H1 (cell line): Measurements from ENCODE around the gene LPP. TPM values are rescaled to one million over a fixed set of nuclear protein-coding genes. Genes with fewer than 3 reads are reported as not detected.

ENCODE experiments used
- CTCF ChIA-PET: fragments of 300-600 bp; sonication (Branson Sonifier 250); formaldehyde crosslinking; loops from one replicate; lab custom pipeline; 2021; ENCODE audit not compliant: partially characterized antibody; lab: Charles Lee
- POLR2A ChIA-PET: fragments of 300-600 bp; sonication (Branson Sonifier 250); formaldehyde crosslinking; loops from one replicate; lab custom pipeline; 2021; ENCODE audit warnings: inconsistent platforms; ENCODE audit not compliant: partially characterized antibody; lab: Charles Lee
- DNase-seq, 2 experiments: peaks; one replicate each; pipeline versions ENCODE4 v3.0.0 to v3.0.0-alpha.2; 2010 to 2022; ENCODE audit warnings: low spot score in 2 of 2, low read depth in 1 of 2, mixed read lengths in 1 of 2
- FAIRE-seq: peaks from 2 replicates; lab custom pipeline; 2011; peaks lifted over from hg19 to GRCh38; lab: Jason Lieb, UNC
- H2AFZ ChIP-seq: 2 replicates; pipeline ENCODE4 v1.8.1; 2012; ENCODE audit warnings: low read length, inconsistent platforms
- H2AK5ac ChIP-seq: 2 replicates; pipeline ENCODE4 v1.6.1; 2013; ENCODE audit warnings: low read depth, low read length
- H2BK120ac ChIP-seq: replicated peaks from 2 replicates; pipeline ENCODE3; 2013; ENCODE audit warnings: low read depth, low read length, inconsistent platforms
- H2BK12ac ChIP-seq: 2 replicates; pipeline ENCODE4 v1.6.1; 2013; ENCODE audit warnings: low read depth, low read length
- H2BK15ac ChIP-seq: 2 replicates; pipeline ENCODE4 v1.6.1; 2013; ENCODE audit warnings: low read length
- H2BK20ac ChIP-seq: 2 replicates; pipeline ENCODE4 v1.6.1; 2013; ENCODE audit warnings: low read length
- H2BK5ac ChIP-seq: 2 replicates; pipeline ENCODE4 v1.6.1; 2013; ENCODE audit warnings: low read depth, low read length
- H3K14ac ChIP-seq: 2 replicates; pipeline ENCODE4 v1.6.1; 2013; ENCODE audit warnings: inconsistent platforms; ENCODE audit not compliant: insufficient read length
- H3K18ac ChIP-seq: 2 replicates; pipeline ENCODE4 v1.6.1; 2013; ENCODE audit warnings: low read length; ENCODE audit errors: extremely low read depth
- H3K23ac ChIP-seq: 2 replicates; pipeline ENCODE4 v1.6.1; 2013; ENCODE audit warnings: inconsistent platforms; ENCODE audit not compliant: insufficient read length
- H3K23me2 ChIP-seq: 2 replicates; pipeline ENCODE4 v1.6.1; 2013; ENCODE audit warnings: low read depth, low read length
- H3K27ac ChIP-seq: 2 replicates; pipeline ENCODE4 v1.6.1; 2011; ENCODE audit warnings: low read depth, low read length, inconsistent platforms
- H3K27me3 ChIP-seq, 4 experiments: replicated peaks in 1 of 4; 1 replicate in 1 of 4; 2 replicates in 3 of 4; pipeline versions ENCODE4 v1.6.1 to v1.8.1; 2011 to 2013; ENCODE audit warnings: low read length in 3 of 4, mild to moderate bottlenecking in 3 of 4, inconsistent platforms in 2 of 4, mixed read lengths in 2 of 4, moderate library complexity in 1 of 4; ENCODE audit not compliant: control insufficient read depth in 3 of 4, insufficient read depth in 3 of 4; ENCODE audit errors: extremely low read depth in 1 of 4
- H3K36me3 ChIP-seq, 4 experiments: 2 replicates each; pipeline versions ENCODE4 v1.6.1 to v1.8.1; 2011 to 2013; ENCODE audit warnings: mild to moderate bottlenecking in 4 of 4, low read length in 3 of 4, moderate library complexity in 2 of 4, control low read depth in 1 of 4, inconsistent platforms in 1 of 4; ENCODE audit not compliant: insufficient read depth in 4 of 4, control insufficient read depth in 2 of 4
- H3K4ac ChIP-seq: replicated peaks from 2 replicates; pipeline ENCODE3; 2013; ENCODE audit warnings: low read length, low read depth, mixed read lengths, inconsistent platforms; ENCODE audit not compliant: insufficient read length
- H3K4me1 ChIP-seq, 4 experiments: replicated peaks in 1 of 4; 1 replicate in 1 of 4; 2 replicates in 3 of 4; pipeline versions ENCODE4 v1.6.1 to v1.8.1; 2011 to 2013; ENCODE audit warnings: low read length in 3 of 4, inconsistent platforms in 2 of 4, mixed read lengths in 1 of 4; ENCODE audit not compliant: insufficient read depth in 4 of 4, control insufficient read depth in 3 of 4
- H3K4me2 ChIP-seq, 2 experiments: 2 replicates each; pipeline versions ENCODE4 v1.6.1 to v1.8.1; 2011 to 2013; ENCODE audit warnings: low read depth in 2 of 2, low read length in 2 of 2, control low read depth in 1 of 2, inconsistent platforms in 1 of 2, mild to moderate bottlenecking in 1 of 2; ENCODE audit not compliant: insufficient read depth in 1 of 2
- H3K4me3 ChIP-seq, 4 experiments: fragments of 200-600, 300-600 bp in 1 of 4; sonication (generic), shearing (Covaris generic), sonication (Bioruptor Twin) in 1 of 4; 2 replicates each; pipeline versions ENCODE4 v1.5.1 to v1.8.1; 2011 to 2016; ENCODE audit warnings: low read length in 4 of 4, low read depth in 3 of 4, control low read depth in 2 of 4, inconsistent platforms in 2 of 4, mild to moderate bottlenecking in 2 of 4, mixed read lengths in 1 of 4, moderate library complexity in 1 of 4; ENCODE audit not compliant: insufficient read depth in 2 of 4; ENCODE audit errors: extremely low read depth in 1 of 4
- H3K56ac ChIP-seq: replicated peaks from 2 replicates; pipeline ENCODE3; 2013; ENCODE audit warnings: low read depth, mild to moderate bottlenecking, mixed read lengths, low read length, inconsistent platforms; ENCODE audit not compliant: insufficient read length
- H3K79me1 ChIP-seq: 2 replicates; pipeline ENCODE4 v1.6.1; 2013; ENCODE audit warnings: low read depth, low read length, control low read depth
- H3K79me2 ChIP-seq, 2 experiments: 2 replicates each; pipeline versions ENCODE4 v1.6.1 to v1.8.1; 2012 to 2013; ENCODE audit warnings: low read length in 2 of 2, mild to moderate bottlenecking in 2 of 2, inconsistent platforms in 1 of 2; ENCODE audit not compliant: insufficient read depth in 2 of 2, control insufficient read depth in 1 of 2
- H3K9ac ChIP-seq, 4 experiments: replicated peaks in 1 of 4; 1 replicate in 1 of 4; 2 replicates in 3 of 4; pipeline versions ENCODE4 v1.6.1 to v1.8.1; 2011 to 2013; ENCODE audit warnings: low read depth in 3 of 4, low read length in 3 of 4, control low read depth in 2 of 4, mild to moderate bottlenecking in 2 of 4, moderate library complexity in 2 of 4, inconsistent platforms in 1 of 4; ENCODE audit errors: extremely low read depth in 1 of 4
- H3K9me3 ChIP-seq, 2 experiments: 2 replicates each; pipeline versions ENCODE4 v1.6.1 to v1.8.1; 2012 to 2013; ENCODE audit warnings: mild to moderate bottlenecking in 2 of 2, moderate library complexity in 2 of 2, control low read depth in 1 of 2, inconsistent platforms in 1 of 2, low read depth in 1 of 2, low read length in 1 of 2, mixed read lengths in 1 of 2; ENCODE audit not compliant: insufficient read depth in 2 of 2
- H4K20me1 ChIP-seq, 2 experiments: replicated peaks in 1 of 2; 2 replicates each; pipeline versions ENCODE3 to v1.8.1; 2011 to 2013; ENCODE audit warnings: inconsistent platforms in 2 of 2, low read length in 2 of 2, mild to moderate bottlenecking in 1 of 2; ENCODE audit not compliant: insufficient read depth in 2 of 2, control insufficient read depth in 1 of 2
- H4K5ac ChIP-seq: 2 replicates; pipeline ENCODE4 v1.6.1; 2013; ENCODE audit warnings: low read length, low read depth, mixed read lengths, inconsistent platforms; ENCODE audit not compliant: insufficient read length
- H4K8ac ChIP-seq: 2 replicates; pipeline ENCODE4 v1.8.0; 2013; ENCODE audit warnings: mild to moderate bottlenecking, moderate library complexity, low read length, inconsistent platforms; ENCODE audit not compliant: insufficient read depth; ENCODE audit errors: extremely low read depth
- H4K91ac ChIP-seq: replicated peaks from 2 replicates; pipeline ENCODE3; 2013; ENCODE audit warnings: low read length, mixed read lengths, inconsistent platforms; ENCODE audit not compliant: insufficient read length
- BACH1 ChIP-seq: IDR thresholded peaks from 2 replicates; pipeline ENCODE4 v1.6.1; 2012; ENCODE audit warnings: low read length, improper control_type of control experiment
- CREB1 ChIP-seq: IDR thresholded peaks from 2 replicates; pipeline ENCODE4 v1.6.1; 2012; ENCODE audit warnings: inconsistent platforms
- HDAC6 ChIP-seq: IDR thresholded peaks from one replicate; pipeline ENCODE4 v1.7.1; 2012; ENCODE audit warnings: low read depth, mild to moderate bottlenecking, inconsistent platforms, low read length, moderate library complexity
- JUN ChIP-seq: IDR thresholded peaks from 2 replicates; pipeline ENCODE4 v1.6.1; 2011; ENCODE audit warnings: low read depth, mild to moderate bottlenecking, improper control_type of control experiment, low read length
- KDM4A ChIP-seq: IDR thresholded peaks from one replicate; pipeline ENCODE4 v1.7.1; 2012; ENCODE audit warnings: low read depth, mild to moderate bottlenecking, moderate library complexity, low read length, inconsistent platforms; ENCODE audit not compliant: severe bottlenecking
- NRF1 ChIP-seq: IDR thresholded peaks from 2 replicates; pipeline ENCODE4 v1.6.1; 2011; ENCODE audit warnings: mild to moderate bottlenecking, low read depth, low read length, improper control_type of control experiment
- PHF8 ChIP-seq: fragments of 200-600 bp; sonication (generic); conservative IDR thresholded peaks from 2 replicates; pipeline ENCODE4 v1.7.1; 2012; ENCODE audit warnings: low read depth, mild to moderate bottlenecking, inconsistent platforms, low read length, moderate library complexity
- RFX5 ChIP-seq: IDR thresholded peaks from 2 replicates; pipeline ENCODE4 v1.6.1; 2011; ENCODE audit warnings: low read depth, low read length, improper control_type of control experiment, borderline replicate concordance
- SAP30 ChIP-seq: fragments of 300-600 bp; sonication (generic); IDR thresholded peaks from 2 replicates; pipeline ENCODE4 v1.7.1; 2012; ENCODE audit warnings: low read length, moderate library complexity, mild to moderate bottlenecking, inconsistent platforms; ENCODE audit not compliant: insufficient read depth, insufficient replicate concordance
- SIX5 ChIP-seq: IDR thresholded peaks from 2 replicates; pipeline ENCODE4 v1.6.1; 2011; ENCODE audit warnings: mild to moderate bottlenecking, low read depth, low read length
- TAF1 ChIP-seq: IDR thresholded peaks from 2 replicates; pipeline ENCODE4 v1.6.1; 2011; ENCODE audit warnings: mild to moderate bottlenecking, low read depth, low read length
- TBP ChIP-seq: IDR thresholded peaks from 2 replicates; pipeline ENCODE4 v1.6.1; 2011; ENCODE audit warnings: low read depth, low read length, improper control_type of control experiment
- YY1 ChIP-seq: IDR thresholded peaks from 2 replicates; pipeline ENCODE4 v1.6.1; 2011; ENCODE audit warnings: low read depth, mild to moderate bottlenecking, low read length
- ZNF274 ChIP-seq: IDR thresholded peaks from 2 replicates; pipeline ENCODE4 v1.7.0; 2012; ENCODE audit warnings: low read length, borderline replicate concordance; ENCODE audit errors: extremely low read depth
- WGBS, 2 experiments: shearing (Covaris generic) in 1 of 2; methylation state at CpG; one replicate each; pipeline versions ENCODE4 v1.1.6 to v1.1.7; 2013 to 2015; ENCODE audit warnings: low lambda C conversion rate in 2 of 2, mixed read lengths in 2 of 2, inconsistent platforms in 1 of 2, low coverage in 1 of 2, missing lambda C conversion rate in 1 of 2; ENCODE audit not compliant: insufficient replicate concordance in 2 of 2, insufficient coverage in 1 of 2, insufficient read length in 1 of 2; ENCODE audit errors: extremely low coverage in 1 of 2, missing lambda C conversion rate in 1 of 2; 5-methylcytosine and 5-hydroxymethylcytosine counted together
- polyA plus RNA-seq, 7 experiments: library from polyadenylated mRNA; depleted of rRNA in 3 of 7; stranded (reverse) in 5 of 7; unstranded in 2 of 7; fragments of >200 nt in 5 of 7; fragments of 200-250 nt in 2 of 7; gene quantifications; 1 replicate in 5 of 7; 2 replicates in 1 of 7; 4 replicates in 1 of 7; pipeline versions ENCODE4 v1.2.1 to v1.2.3, GENCODE V29; 2011 to 2013; ENCODE audit warnings: missing spikeins in 2 of 7, mixed read lengths in 2 of 7
- total RNA-seq: library from RNA; stranded (reverse); fragmentation: NEBNext Ultra II Directional; extraction: Animal tissue kit (Norgen Biotek cat#: 25700); gene quantifications from 2 replicates; pipeline ENCODE4 v1.2.1, GENCODE V29; 2021
- TF ChIP-seq, protein P1 (sequence below): IDR thresholded peaks from 2 replicates; pipeline ENCODE4 v1.6.1; 2011; ENCODE audit warnings: low read depth, mild to moderate bottlenecking, low read length; ENCODE audit not compliant: insufficient read depth

LPP gene
- total and polyA plus RNA-seq, 2 of the 8 experiments (the other 6 are each of a cell fraction or from before 2014, with no cell fraction given): 10.0 to 53.3 TPM

DNA sequence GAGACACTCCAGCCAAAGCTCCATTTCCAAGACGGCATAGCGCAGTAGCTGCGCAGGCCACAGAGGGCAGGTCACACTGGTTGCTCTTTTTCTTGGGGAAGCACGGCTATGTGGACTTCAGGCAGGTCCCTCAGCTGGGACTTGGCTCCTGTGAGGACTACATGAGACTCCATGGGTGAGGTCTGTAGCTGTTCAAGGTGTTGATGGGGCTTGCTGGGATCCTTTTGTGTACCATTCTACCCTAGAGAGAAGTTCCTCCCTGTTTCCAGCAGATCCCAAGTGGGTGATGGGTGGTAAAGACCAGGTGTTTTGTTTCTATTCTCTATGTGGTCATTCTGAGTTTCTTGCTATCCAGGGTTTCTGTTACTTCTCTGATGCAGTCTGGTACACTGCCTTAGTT is 183.3 kb downstream of the LPP start:
- peaks cover 5 to 11% of the 10 kb centered on the region in 2 experiments; a peak in 1 of 4 replicates for H3K79me2 ChIP-seq
- no peak overlapping the region for H2BK12ac ChIP-seq
- no peak overlapping the region for H2BK5ac ChIP-seq
- no peak overlapping the region for H4K5ac ChIP-seq
- no peak overlapping the region for H3K9ac ChIP-seq
- H2BK15ac ChIP-seq: no peak overlapping the region
- H3K4ac ChIP-seq: no peak overlapping the region
- H2BK20ac ChIP-seq: no peak overlapping the region
- H4K91ac ChIP-seq: no peak overlapping the region
- H3K36me3 ChIP-seq: no peaks in the 10 kb centered on the region
- ChIA-PET CTCF (interaction anchor here (1.9 kb wide), 1 partner anchor 13 kb away, joined by 7 read pairs; no protein-coding TSS in a partner anchor), POLR2A (interaction anchor here (1.5 kb wide), 1 partner anchor 10 kb away, joined by 4 read pairs; no protein-coding TSS in a partner anchor)
- no peaks in the 10 kb centered on the region for H4K20me1 ChIP-seq
- 89% methylated on average over 4 of the region's 4 CpGs; no CpG with 5 or more reads in 1 of the 2 experiments for WGBS, 2 experiments
- no peak overlapping the region for H3K4me3 ChIP-seq
- no peak overlapping the region for H3K56ac ChIP-seq
- H3K79me1 ChIP-seq: peaks cover 9% of the 10 kb centered on the region; the same call in 1 of the 2 replicates
- H3K4me1 ChIP-seq: peaks cover 0 to 5% (median 0%) of the 10 kb centered on the region in 4 experiments; a peak in 1 of 7 replicates
- no peaks in the 10 kb centered on the region for H3K9me3 ChIP-seq
- H3K4me2 ChIP-seq: no peak overlapping the region
- no peaks in the 10 kb centered on the region for H3K23me2 ChIP-seq
- no peak overlapping the region for H3K23ac ChIP-seq
- no peak overlapping the region for H2AFZ ChIP-seq
- no peak overlapping the region for H3K27ac ChIP-seq
- no peaks in the 10 kb centered on the region for H3K27me3 ChIP-seq
- no peak overlapping the region for H4K8ac ChIP-seq
- H3K18ac ChIP-seq: no peak overlapping the region
- H2BK120ac ChIP-seq: no peak overlapping the region
- DNase-seq: no peak
- no peak for FAIRE-seq
- H2AK5ac ChIP-seq: no peak overlapping the region
- H3K14ac ChIP-seq: no peak overlapping the region
- TF ChIP-seq PHF8 (no peak), SAP30 (no peak), TBP (no peak), YY1 (no peak), RFX5 (no peak), NRF1 (no peak), JUN (no peak), SIX5 (no peak), KDM4A (no peak), TAF1 (no peak), HDAC6 (no peak), ZNF274 (no peak), CREB1 (no peak), BACH1 (no peak)
- TF ChIP-seq, protein P1, sequence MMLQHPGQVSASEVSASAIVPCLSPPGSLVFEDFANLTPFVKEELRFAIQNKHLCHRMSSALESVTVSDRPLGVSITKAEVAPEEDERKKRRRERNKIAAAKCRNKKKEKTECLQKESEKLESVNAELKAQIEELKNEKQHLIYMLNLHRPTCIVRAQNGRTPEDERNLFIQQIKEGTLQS: no peak
